ENCODE measurements around the gene C16orf87. TPM values are rescaled to one million over a fixed set of nuclear protein-coding genes. Genes with fewer than 3 reads are reported as not detected.

The C16orf87 gene
- 21.8 to 22.5 TPM (median 22.5 TPM) in 3 replicates for total RNA-seq (2021)
- percentile 88 among the genes with signal in this experiment for Bru-seq, nascent RNA
- long read RNA-seq, experiment 1, full-length matches to known transcripts: 97 of 109 reads
- long read RNA-seq, experiment 1, partial matches to known transcripts: 1 of 109 reads
- long read RNA-seq, experiment 1, other reads (novel, unspliced or antisense): 11 of 109 reads
- long read RNA-seq, experiment 2, full-length matches to known transcripts: 37 of 51 reads
- long read RNA-seq, experiment 2, partial matches to known transcripts: 3 of 51 reads
- long read RNA-seq, experiment 2, other reads (novel, unspliced or antisense): 11 of 51 reads
- long read RNA-seq, experiment 3, full-length matches to known transcripts: 115 of 125 reads
- long read RNA-seq, experiment 3, partial matches to known transcripts: 0 of 125 reads
- long read RNA-seq, experiment 3, other reads (novel, unspliced or antisense): 10 of 125 reads

DNA sequence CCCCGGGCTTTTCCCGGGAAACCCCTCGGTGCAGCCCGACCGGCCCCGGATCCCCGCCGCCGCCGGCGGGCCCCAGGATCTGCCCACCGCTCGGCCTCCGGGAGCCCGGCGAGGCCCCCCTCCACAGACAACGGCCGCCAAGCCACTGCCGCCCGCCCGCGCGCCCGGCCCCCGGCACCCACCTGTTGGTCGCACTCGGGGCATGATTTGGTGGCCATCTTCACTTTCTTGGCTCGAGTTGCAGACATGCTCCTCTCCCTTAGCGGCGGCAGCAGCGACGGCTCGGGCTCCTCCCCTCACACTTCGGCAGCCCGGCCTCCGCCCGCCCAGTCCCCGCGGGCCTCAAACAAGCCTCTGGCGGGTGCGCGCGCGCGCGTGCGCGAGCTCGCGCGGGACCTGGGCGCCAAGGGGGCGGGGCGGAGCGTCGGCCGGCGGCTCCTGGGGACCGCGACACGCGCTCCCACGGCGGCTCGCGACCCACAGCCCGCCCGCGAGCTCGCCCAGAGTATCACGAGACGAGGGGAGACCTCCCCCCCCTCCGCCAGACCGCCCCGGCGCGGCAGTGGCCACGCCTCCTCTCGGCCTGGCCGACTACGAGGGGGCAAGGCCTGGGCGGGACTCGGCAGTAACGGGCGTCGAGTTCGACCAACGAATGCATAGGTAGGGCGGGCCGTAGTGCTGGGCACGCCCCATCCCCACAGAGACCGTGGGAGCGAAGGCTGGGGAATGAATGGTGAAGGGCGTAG is at the start of gene C16orf87:
Gene C16orf87 (minus strand): TSS at position 279 of the 746 bp plus-strand sequence. CDS start 31 bp downstream, at position 248.
- H3K9me3 Mint-ChIP-seq: no peaks in the 10 kb centered on the region
- peaks cover 6% of the 10 kb centered on the region for H3K27me3 Mint-ChIP-seq (ENCODE audit: low read depth)
- peak; percentile 97 for ATAC-seq
- H3K4me1 Mint-ChIP-seq: peaks cover 28% of the 10 kb centered on the region
- ChIA-PET CTCF (interaction anchor here (0.5 to 3.0 kb wide), 2 partner anchors 23 to 78 kb away, joined by 5 to 14 read pairs; no protein-coding TSS in a partner anchor), POLR2A (interaction anchor here (1.0 kb wide), 1 partner anchor 53 kb away, joined by 3 read pairs; the partner anchor contains the start of gene GPT2)
- TF ChIP-seq SP1 (CRISPR knock-in tag; conservative IDR thresholded peaks at IDR 0.05) (peak; percentile 88), MYBL2 (CRISPR knock-in tag; IDR thresholded peaks at IDR 0.05) (no peak), FOXP1 (CRISPR knock-in tag; IDR thresholded peaks at IDR 0.05; ENCODE audit: borderline replicate concordance) (peak; percentile 66; the same call in 1 of the 2 replicates), SOX15 (CRISPR knock-in tag; IDR thresholded peaks at IDR 0.05) (no peak), NFYB (CRISPR knock-in tag; conservative IDR thresholded peaks at IDR 0.05; ENCODE audit: low read depth) (peak; percentile 50; the same call in 1 of the 2 replicates), ATF1 (CRISPR knock-in tag; IDR thresholded peaks at IDR 0.05) (no peak), GTF2I (CRISPR knock-in tag; conservative IDR thresholded peaks at IDR 0.05) (no peak), ERG (CRISPR knock-in tag; IDR thresholded peaks at IDR 0.05) (no peak), ZNF512 (CRISPR knock-in tag; IDR thresholded peaks at IDR 0.05; ENCODE audit: borderline replicate concordance) (no peak), PREB (CRISPR knock-in tag; IDR thresholded peaks at IDR 0.05; ENCODE audit: borderline replicate concordance) (no peak), ZNF425 (CRISPR knock-in tag; conservative IDR thresholded peaks at IDR 0.05) (no peak), NR2C2 (CRISPR knock-in tag; IDR thresholded peaks at IDR 0.05) (no peak), TCF7 (CRISPR knock-in tag; IDR thresholded peaks at IDR 0.05; ENCODE audit: low read depth) (peak; percentile 17; the same call in 1 of the 2 replicates)
- TF ChIP-seq, protein P1, sequence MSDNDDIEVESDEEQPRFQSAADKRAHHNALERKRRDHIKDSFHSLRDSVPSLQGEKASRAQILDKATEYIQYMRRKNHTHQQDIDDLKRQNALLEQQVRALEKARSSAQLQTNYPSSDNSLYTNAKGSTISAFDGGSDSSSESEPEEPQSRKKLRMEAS (CRISPR knock-in tag; IDR thresholded peaks at IDR 0.05): peak; percentile 42; the same call in 1 of the 2 replicates
- TF ChIP-seq, protein P2, sequence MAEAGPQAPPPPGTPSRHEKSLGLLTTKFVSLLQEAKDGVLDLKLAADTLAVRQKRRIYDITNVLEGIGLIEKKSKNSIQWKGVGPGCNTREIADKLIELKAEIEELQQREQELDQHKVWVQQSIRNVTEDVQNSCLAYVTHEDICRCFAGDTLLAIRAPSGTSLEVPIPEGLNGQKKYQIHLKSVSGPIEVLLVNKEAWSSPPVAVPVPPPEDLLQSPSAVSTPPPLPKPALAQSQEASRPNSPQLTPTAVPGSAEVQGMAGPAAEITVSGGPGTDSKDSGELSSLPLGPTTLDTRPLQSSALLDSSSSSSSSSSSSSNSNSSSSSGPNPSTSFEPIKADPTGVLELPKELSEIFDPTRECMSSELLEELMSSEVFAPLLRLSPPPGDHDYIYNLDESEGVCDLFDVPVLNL (CRISPR knock-in tag; IDR thresholded peaks at IDR 0.05; ENCODE audit: borderline replicate concordance, low read depth): no peak
- TF ChIP-seq, protein P3, sequence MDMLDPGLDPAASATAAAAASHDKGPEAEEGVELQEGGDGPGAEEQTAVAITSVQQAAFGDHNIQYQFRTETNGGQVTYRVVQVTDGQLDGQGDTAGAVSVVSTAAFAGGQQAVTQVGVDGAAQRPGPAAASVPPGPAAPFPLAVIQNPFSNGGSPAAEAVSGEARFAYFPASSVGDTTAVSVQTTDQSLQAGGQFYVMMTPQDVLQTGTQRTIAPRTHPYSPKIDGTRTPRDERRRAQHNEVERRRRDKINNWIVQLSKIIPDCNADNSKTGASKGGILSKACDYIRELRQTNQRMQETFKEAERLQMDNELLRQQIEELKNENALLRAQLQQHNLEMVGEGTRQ (CRISPR knock-in tag; IDR thresholded peaks at IDR 0.05): 0 out of 2 replicates have a peak, but pooled peaks have one; percentile 41
- TF ChIP-seq, protein P4, sequence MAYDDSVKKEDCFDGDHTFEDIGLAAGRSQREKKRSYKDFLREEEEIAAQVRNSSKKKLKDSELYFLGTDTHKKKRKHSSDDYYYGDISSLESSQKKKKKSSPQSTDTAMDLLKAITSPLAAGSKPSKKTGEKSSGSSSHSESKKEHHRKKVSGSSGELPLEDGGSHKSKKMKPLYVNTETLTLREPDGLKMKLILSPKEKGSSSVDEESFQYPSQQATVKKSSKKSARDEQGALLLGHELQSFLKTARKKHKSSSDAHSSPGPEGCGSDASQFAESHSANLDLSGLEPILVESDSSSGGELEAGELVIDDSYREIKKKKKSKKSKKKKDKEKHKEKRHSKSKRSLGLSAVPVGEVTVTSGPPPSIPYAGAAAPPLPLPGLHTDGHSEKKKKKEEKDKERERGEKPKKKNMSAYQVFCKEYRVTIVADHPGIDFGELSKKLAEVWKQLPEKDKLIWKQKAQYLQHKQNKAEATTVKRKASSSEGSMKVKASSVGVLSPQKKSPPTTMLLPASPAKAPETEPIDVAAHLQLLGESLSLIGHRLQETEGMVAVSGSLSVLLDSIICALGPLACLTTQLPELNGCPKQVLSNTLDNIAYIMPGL (CRISPR knock-in tag; IDR thresholded peaks at IDR 0.05): no peak
- DNase-seq (ENCODE audit: low spot score): peak; percentile 91
- H3K36me3 Mint-ChIP-seq: no peaks in the 10 kb centered on the region; the same call in 1 of the 2 replicates
- H3K4me3 Mint-ChIP-seq: peak within 1 kb of the TSS; percentile 100
- H3K27ac Mint-ChIP-seq: peak within 1 kb of the TSS; percentile 98
